Stimulated activated CD4-positive, alpha-beta T cell treated with anti-CD3 and anti-CD28 coated beads, Interleukin-15, amount 100 ng/mL, for 24 hours (primary cell): ENCODE results near the gene HOXC4.

ENCODE experiments used
- DNase-seq: peaks from one replicate; pipeline ENCODE4 v3.0.0-alpha.2; 2020

HOXC4 gene

DNA sequence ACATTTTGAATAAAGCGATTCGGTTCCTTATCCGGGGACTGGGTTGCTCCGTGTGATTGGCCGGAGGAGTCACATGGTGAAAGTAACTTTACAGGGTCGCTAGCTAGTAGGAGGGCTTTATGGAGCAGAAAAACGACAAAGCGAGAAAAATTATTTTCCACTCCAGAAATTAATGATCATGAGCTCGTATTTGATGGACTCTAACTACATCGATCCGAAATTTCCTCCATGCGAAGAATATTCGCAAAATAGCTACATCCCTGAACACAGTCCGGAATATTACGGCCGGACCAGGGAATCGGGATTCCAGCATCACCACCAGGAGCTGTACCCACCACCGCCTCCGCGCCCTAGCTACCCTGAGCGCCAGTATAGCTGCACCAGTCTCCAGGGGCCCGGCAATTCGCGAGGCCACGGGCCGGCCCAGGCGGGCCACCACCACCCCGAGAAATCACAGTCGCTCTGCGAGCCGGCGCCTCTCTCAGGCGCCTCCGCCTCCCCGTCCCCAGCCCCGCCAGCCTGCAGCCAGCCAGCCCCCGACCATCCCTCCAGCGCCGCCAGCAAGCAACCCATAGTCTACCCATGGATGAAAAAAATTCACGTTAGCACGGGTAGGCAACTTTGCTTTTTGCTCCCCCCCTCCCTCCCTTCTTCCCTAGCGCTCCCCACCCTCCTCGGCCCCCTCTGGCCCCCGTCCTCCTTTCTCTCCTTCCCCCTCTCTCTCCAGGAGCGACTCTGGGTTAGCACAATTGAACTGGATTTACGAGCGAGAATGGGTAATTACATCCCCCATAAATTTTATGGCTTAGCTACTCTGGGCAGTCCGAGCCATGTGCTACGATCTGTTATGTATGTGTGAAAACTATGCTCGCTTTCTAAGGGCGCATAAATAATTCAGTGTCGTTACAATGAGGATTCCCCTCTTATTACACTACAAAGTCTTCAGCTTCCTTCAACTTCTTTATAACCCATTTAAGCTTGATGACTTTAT, at the start of gene HOXC4:
TSS of gene HOXC4 (plus strand) at position 85 of the 991 bp plus-strand sequence. CDS start at position 173, 88 bp downstream.
- DNase-seq = no peak

DNA sequence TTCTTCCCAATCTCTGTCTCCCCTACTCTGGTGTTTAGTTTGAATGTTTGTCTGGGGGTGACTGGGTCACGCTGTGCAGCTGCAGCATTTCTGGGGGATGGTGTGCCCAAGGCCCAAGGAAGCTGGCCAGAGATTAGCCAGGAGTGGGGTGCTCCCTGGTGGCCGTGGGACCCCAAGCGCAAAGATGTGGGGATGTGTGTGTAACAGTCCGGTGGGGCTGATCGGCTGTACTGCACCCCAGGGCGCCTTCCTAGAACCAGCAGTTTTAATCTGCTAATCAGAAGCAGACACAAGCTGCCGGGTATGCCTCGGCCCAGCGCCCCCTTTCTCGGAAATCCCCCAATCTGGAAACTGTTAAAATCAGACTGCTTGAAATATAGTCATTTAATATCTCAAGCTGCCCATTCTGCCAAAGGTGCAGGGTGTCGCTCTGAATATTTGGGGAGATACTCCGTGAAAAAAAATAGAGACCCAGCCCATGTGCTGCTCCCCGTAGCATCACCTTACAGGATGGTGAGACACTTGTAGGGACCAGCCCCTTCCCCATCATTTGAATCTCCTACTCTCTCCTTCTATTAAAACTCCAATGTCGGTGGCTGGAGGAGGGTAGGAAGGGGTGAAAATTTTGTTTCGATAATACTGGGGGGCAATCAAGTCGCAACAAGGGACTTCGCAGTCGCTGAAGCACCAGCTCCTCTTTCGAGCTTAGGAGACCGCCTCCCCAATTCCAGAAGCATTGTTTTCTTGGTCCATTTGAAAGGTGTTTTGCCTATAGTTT, 49.4 kb upstream of the HOXC4 start:
- no peak for DNase-seq

DNA sequence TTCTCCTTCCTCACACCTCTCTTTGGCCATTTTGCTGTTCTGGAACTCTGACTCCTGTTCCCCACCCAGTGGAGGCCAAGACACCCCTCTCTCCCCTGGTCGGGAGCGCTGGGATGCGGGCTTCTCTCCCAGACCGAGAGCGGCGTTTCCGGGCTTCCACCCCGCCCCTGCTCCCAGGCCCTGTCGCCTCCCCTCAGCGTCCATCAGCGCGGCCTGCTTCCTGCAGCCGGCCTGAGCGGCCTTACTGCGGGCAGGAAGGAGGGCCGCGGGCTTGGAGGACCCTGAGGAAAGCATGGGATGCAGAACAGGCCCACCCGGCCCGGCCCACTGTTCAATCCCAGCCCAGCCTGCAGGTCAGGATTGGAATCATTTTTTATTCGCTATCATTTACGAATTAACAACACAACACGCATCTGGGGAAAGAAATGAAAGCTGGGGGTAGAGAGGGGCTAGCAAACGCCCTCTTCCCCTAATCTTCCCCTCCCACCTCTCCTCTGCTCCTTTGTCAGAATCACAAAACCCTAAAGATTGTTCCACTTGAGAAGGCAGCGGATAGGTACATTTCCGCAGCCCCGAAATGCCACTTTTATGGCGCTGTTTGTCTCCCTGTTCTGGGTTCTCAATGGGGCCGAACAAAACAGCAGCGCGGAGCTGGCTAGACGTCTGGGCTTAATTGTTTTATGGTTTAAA, 48.6 kb upstream of the HOXC4 start:
- no peak for DNase-seq

DNA sequence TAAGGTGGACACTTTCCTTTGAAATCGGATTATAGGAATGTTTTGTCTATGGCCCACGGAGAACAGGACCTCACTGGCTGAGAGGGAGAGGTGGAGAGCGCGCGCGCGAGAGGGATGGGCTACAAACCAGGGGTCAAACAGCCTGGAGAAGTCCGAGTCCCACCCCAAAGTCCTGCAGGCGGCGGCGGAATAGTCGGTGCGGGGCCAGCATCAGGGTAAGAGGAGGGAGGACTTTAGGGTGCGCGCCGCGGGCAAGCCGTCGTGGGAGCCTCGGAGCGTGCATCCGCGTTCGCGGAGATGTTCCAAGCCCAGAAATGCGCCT, 48.1 kb upstream of the HOXC4 start:
- DNase-seq = no peak

DNA sequence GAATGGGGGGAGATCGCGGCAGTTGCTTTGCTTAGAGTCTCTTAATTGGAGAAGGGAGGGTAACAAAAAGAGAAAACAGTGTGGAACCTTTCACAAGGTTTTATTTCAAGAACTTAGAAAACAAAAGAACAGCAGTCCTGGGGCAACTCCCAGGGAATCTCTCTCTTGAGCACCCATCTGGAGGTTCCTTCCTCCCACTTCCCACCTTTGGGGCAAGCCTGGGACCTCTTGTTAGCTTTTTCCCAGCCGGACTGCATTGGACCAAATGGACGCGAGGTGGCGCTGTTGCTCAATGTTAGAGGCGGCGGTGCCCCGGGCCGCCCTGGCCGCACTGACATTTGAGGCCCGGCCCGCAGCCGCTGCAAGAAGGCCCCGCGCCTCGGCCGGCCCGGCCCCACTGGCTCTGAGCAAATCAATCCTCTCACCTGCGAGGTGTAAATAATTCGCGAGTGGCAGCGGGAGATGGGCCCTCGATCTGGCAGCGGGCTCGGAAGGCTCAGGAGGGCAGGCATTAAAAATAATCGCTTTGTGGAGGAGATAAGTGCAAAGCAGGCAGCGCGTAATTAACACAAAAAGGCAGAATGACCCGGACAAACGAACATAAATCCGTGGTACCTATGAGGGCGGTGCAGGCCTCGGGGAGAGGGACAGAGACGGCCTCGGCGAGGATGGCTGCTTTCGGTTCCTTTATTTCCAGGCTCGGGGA, 47.6 kb upstream of the HOXC4 start:
- peak; percentile 88 for DNase-seq

- no peak for DNase-seq
Measured at GRCh38 chr12:54006559-54007220, 46.9 kb upstream of the HOXC4 start.

DNA sequence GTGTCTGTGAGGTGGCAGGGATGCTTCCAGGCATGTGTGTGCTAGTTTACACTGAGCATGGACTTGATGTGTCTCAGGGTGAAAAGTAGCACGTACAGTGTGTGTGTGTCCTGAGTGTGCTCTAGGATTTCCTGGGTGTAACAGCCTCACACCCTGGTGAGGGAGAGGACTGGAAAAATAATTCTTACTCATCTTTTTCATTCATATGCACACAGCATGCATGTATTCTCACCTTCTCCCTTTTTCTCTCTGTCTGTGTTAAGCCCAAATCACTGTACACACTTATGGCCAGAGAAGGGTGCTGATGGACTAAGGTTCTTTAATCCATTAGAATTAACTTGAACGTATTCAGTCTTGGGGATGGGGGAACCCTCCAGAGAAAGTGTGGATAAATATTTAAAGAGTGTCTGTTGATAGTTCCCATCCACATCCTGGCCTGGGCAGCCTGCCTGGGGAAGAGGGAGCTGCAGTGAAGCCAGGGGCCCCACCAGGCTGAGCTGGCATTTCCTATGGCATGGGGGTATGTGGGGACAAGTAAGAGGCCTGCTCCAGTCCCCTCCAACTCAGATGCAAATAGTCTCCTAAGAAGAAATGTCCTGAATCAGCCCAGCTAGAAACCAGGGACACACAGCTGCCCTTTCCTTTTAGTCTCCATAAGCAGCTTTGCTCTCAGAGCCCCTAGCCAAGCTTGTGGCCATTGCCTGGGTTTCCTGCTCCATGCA, 45.9 kb upstream of the HOXC4 start:
- no peak for DNase-seq

GRCh38 chr12:54008260-54008552, 45.4 kb upstream of the HOXC4 start:
- DNase-seq = no peak

DNA sequence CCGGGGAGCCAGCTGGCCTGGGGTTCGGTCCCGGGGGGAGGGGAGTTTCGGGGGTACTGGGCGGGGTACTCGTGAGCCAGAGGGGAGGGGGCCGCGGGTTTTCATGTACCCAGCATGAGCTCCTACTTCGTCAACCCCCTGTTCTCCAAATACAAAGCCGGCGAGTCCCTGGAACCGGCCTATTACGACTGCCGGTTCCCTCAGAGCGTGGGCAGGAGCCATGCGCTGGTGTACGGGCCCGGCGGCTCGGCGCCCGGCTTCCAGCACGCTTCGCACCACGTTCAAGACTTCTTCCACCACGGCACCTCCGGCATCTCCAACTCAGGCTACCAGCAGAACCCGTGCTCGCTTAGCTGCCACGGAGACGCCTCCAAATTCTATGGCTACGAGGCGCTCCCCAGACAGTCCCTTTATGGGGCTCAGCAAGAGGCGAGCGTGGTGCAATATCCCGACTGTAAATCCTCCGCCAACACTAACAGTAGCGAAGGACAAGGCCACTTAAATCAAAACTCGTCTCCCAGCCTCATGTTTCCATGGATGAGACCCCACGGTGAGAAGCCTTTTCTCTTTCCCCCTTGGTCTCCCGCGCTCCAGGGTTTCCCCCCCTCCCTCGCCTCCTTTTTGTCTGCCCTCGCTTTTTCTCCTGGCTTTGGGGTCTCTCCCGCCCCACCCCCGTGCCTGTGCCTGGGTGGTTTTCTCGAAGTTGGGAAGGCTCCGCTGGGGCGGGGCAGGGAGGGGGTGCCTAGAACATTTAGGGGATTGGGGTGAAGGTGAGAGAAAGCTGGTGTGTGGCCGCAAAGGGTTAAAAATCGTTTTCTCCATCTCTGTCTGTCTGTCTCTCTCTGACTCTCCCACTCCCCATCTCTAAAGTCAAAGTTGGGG, 44.2 kb upstream of the HOXC4 start:
- DNase-seq = peak; percentile 55

DNA sequence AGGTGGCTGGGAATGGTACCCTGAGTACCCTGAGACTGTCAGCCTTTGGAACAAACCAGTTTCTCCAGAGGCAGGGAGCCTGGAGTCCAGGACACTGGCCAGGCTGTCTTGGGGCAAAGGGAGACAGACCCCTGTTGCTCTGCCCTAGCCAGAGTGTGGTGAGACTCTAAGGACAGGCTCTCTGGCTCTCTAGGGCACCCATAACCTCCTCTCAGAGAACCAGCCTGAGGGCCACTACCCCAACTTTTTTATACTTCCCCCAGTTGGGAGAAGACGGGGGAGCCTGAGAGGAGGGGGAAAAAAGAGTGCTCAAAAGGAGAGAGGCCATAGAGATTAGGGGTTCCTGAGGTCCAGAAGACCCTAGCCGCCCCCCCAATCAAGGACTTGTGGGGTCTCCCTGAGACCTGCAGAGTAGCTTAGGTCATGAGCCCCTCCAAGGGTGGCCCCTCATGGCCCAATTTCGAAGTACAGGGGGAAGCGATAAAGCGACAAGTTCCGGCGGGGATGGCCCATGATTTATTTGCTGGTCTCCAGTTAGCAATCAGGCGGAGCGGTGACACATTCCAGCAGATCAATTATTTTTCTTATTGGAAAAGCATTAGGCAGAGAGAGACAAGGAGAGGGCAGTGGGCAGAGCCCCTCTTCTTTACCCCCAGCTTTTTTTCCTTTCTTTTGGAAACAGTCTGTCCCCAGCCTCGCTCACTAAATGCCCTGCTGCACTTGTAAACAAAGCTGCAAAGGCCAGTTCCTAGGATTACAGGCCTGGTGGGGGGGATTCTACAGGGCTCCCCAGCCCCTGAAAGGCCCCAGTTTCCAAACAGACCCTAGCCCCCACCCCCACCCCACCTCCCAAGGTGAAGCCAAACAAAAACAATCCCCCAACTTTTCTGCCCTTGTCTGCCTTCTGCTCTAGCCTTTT, 43.3 kb upstream of the HOXC4 start:
- DNase-seq = no peak

DNA sequence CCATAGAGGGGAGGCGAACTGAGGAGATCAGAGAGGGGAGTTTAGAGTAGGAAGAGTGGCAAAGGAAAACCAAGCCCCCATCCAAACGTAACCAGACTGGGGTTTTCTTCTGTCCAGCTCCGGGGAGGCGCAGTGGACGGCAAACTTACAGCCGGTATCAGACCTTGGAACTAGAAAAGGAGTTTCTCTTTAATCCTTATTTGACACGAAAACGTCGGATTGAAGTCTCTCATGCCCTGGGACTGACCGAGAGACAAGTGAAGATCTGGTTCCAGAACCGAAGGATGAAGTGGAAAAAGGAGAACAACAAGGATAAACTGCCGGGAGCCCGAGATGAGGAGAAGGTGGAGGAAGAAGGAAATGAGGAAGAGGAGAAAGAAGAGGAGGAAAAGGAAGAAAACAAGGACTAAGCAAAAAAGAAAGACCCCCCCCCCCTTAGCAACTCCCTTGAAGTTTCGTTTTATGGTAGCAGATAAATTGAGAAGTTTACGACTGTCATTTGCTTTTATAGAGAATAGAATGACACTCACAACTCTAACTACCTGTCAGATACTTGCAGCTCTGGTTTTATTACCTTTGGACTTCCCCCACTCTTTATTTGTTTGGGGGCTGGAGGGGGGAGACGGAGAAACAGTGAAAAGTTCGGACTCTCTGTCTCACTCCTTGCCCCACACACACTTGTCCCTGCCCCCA, 42.5 kb upstream of the HOXC4 start:
- no peak for DNase-seq

GRCh38 chr12:54011665-54012532, 41.7 kb upstream of the HOXC4 start:
- DNase-seq = no peak

DNA sequence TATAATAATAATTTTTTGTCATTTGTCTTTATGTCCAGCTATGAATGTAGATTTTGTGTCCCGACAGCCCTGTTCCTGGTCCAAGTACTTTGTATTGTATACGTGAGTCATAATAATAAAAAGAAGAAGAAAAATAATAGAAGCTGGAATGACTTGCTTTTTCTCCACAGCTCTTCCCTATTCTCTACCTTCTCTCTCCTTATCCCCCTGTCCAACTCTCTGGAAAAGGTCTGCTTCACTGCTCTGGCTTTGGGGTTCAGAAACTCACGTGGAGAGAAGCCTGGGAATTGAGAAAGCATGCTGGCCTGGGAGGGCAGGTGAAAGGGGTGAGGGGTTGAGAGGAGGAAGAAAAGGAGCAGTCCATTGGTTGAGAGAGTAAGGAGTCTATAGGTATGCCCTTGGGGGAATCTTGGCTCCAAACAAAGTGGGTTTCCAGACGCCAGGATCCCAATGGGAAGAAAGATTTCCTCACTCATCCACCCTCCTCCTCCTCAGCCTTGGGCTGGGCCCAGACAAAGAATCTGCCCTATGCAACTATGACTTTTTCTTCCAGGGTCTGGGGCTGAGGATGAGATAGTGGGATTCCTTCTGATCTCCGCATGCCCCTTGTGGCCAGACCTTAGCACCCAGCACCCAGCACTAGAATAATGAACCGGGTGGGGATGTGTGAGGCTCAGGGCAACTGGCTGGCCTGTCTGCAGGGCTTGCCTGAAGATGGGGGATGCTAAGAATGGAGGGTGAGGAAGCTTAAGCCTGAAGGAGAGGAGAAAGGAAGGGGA, 40.8 kb upstream of the HOXC4 start:
- no peak for DNase-seq

GRCh38 chr12:54014377-54015017, 39.1 kb upstream of the HOXC4 start:
- DNase-seq = no peak

DNA sequence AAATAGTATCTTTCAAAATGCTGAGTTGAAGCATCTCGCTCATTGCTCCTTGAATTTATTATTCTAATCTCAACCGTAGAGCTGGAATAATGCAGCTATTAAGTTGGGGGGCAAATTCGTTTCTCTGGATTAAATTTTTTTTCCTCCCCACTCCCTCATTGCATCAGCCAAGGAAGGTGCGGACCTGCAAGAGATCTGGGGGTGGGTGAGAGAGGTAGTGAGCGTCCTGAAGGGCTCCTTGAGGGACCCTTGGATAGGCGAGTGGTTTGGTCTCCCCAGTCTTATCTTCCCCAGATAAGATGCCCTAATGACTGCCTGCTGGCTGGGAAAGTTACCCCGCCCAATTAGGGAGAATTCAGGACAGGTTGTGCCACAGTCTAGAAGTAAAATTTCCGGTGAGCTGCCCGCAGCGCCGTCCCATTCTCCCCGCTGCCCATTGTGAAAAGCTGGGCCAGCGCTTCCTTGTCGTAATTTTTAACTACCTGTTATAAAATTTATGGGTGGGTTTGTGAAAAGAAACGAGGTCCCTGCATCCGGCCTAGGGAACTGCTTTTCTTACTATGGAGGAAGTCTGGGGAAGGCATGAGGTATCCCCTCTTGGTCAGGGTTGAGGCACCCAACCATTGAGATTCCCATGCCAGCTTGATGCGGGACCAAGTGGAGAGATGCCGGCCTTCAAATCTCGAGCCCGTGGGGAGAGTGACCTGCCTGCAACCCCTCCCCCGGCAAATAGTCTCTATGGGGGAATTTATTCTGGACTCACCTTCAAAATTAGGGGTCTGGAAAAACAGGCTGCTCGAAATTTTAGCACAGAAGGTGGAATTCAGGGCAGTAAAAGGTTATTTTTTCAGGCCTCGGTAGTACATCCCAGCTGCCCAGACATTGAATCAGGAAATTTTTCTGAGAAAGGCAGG, 38.4 kb upstream of the HOXC4 start:
- DNase-seq = no peak
